Keratinocyte (primary cell): Measurements from ENCODE around the gene BRD8. TPM values are rescaled to one million over a fixed set of nuclear protein-coding genes. Genes with fewer than 3 reads are reported as not detected.

Experiments used
- DNase-seq: peaks from one replicate; pipeline ENCODE4 v3.0.0-alpha.2; 2011; ENCODE audit warnings: low read depth, missing footprints, low spot score
- FAIRE-seq: peaks from 2 replicates; lab custom pipeline; 2011; peaks lifted over from hg19 to GRCh38; lab: Jason Lieb, UNC
- H2AFZ ChIP-seq: 2 replicates; pipeline ENCODE4 v1.6.0; 2012; ENCODE audit warnings: low read length, control low read depth, inconsistent platforms; ENCODE audit not compliant: control insufficient read depth
- H3K27ac ChIP-seq: 2 replicates; pipeline ENCODE4 v1.5.1; 2011; ENCODE audit warnings: low read length; ENCODE audit not compliant: control insufficient read depth, insufficient read depth
- H3K27me3 ChIP-seq: 3 replicates; pipeline ENCODE4 v1.6.0; 2011; ENCODE audit warnings: low read length; ENCODE audit not compliant: control insufficient read depth, insufficient read depth; ENCODE audit errors: extremely low read depth
- H3K36me3 ChIP-seq, 2 experiments: 2 replicates in 1 of 2; 3 replicates in 1 of 2; pipeline ENCODE4 v1.5.1; 2011; ENCODE audit warnings: low read length in 2 of 2, mild to moderate bottlenecking in 1 of 2; ENCODE audit not compliant: control insufficient read depth in 2 of 2, insufficient read depth in 2 of 2; ENCODE audit errors: extremely low read depth in 1 of 2
- H3K4me1 ChIP-seq: 3 replicates; pipeline ENCODE4 v1.5.1; 2011; ENCODE audit warnings: low read length; ENCODE audit not compliant: control insufficient read depth, insufficient read depth; ENCODE audit errors: extremely low read depth
- H3K4me2 ChIP-seq: 3 replicates; pipeline ENCODE4 v1.6.0; 2011; ENCODE audit warnings: low read depth, low read length; ENCODE audit not compliant: control insufficient read depth, insufficient read depth; ENCODE audit errors: extremely low read depth
- H3K4me3 ChIP-seq, 3 experiments: fragments of 200-600 bp in 1 of 3; sonication (generic) in 1 of 3; 2 replicates in 2 of 3; 3 replicates in 1 of 3; pipeline ENCODE4 v1.5.1; 2011 to 2016; ENCODE audit warnings: low read length in 3 of 3, mild to moderate bottlenecking in 3 of 3, control low read depth in 2 of 3, inconsistent platforms in 1 of 3, low read depth in 1 of 3, mixed read lengths in 1 of 3, mixed run types in 1 of 3, moderate library complexity in 1 of 3; ENCODE audit not compliant: control insufficient read depth in 2 of 3, insufficient read depth in 2 of 3; ENCODE audit errors: extremely low read depth in 1 of 3
- H3K79me2 ChIP-seq: 2 replicates; pipeline ENCODE4 v1.6.0; 2012; ENCODE audit warnings: low read length; ENCODE audit not compliant: control insufficient read depth, insufficient read depth
- H3K9ac ChIP-seq: 3 replicates; pipeline ENCODE4 v1.6.0; 2011; ENCODE audit warnings: low read length; ENCODE audit not compliant: control insufficient read depth, insufficient read depth; ENCODE audit errors: extremely low read depth
- H3K9me1 ChIP-seq: 3 replicates; pipeline ENCODE4 v1.6.0; 2011; ENCODE audit warnings: low read length; ENCODE audit not compliant: control insufficient read depth, insufficient read depth; ENCODE audit errors: extremely low read depth
- H3K9me3 ChIP-seq: 2 replicates; pipeline ENCODE4 v1.5.1; 2012; ENCODE audit warnings: low read depth, low read length; ENCODE audit not compliant: control insufficient read depth
- H4K20me1 ChIP-seq: 3 replicates; pipeline ENCODE4 v1.6.0; 2011; ENCODE audit warnings: low read length; ENCODE audit not compliant: control insufficient read depth, insufficient read depth; ENCODE audit errors: extremely low read depth
- EZH2 ChIP-seq: IDR thresholded peaks from one replicate; pipeline ENCODE4 v1.6.1; 2012; ENCODE audit warnings: inconsistent platforms, mild to moderate bottlenecking, low read length, moderate library complexity
- dilution Hi-C: fragments of 300-500 bp; cut with MboI; formaldehyde crosslinking; loops from one replicate; pipeline ENCODE4 v1.7.0; 2020; ENCODE audit warnings: low sequenced_read_pairs; ENCODE audit not compliant: extremely low pct_ligation_motif_present
- polyA plus RNA-seq, 5 experiments: library from polyadenylated mRNA; depleted of rRNA in 3 of 5; stranded (reverse) in 3 of 5; stranded (forward) in 1 of 5; unstranded in 1 of 5; fragments of >200 nt; gene quantifications; 1 replicate in 1 of 5; 2 replicates in 3 of 5; 3 replicates in 1 of 5; pipeline versions ENCODE4 v1.2.1 to v1.2.3, GENCODE V29; 2011 to 2012; ENCODE audit warnings: missing spikeins in 2 of 5, low read depth in 1 of 5, low replicate concordance in 1 of 5
- TF ChIP-seq, protein P1 (sequence below), 3 experiments: IDR thresholded peaks in 1 of 3; conservative IDR thresholded peaks in 1 of 3; optimal IDR thresholded peaks in 1 of 3; 2 replicates in 2 of 3; 3 replicates in 1 of 3; pipeline versions ENCODE3 to v1.5.1; 2011; ENCODE audit warnings: low read length in 3 of 3, mild to moderate bottlenecking in 3 of 3, moderate library complexity in 2 of 3, control low read depth in 1 of 3, inconsistent platforms in 1 of 3; ENCODE audit not compliant: insufficient read depth in 2 of 3; ENCODE audit errors: extremely low read depth in 1 of 3

The BRD8 gene
- polyA plus RNA-seq, 1 donor (not counting 4 experiments of a cell fraction or from before 2014, with no cell fraction given): 36.4 TPM

- H3K4me3 ChIP-seq: no peak overlapping the region
- H3K4me2 ChIP-seq: no peak overlapping the region
- H4K20me1 ChIP-seq: no peaks in the 10 kb centered on the region
- DNase-seq (no peak), FAIRE-seq (no peak)
- H3K27me3 ChIP-seq: no peaks in the 10 kb centered on the region
- no peaks in the 10 kb centered on the region for H3K9me1 ChIP-seq
- no peak overlapping the region for H3K27ac ChIP-seq
- no peak overlapping the region for H3K9ac ChIP-seq
- no peaks in the 10 kb centered on the region for H3K4me1 ChIP-seq
- H2AFZ ChIP-seq: no peak overlapping the region
- no peaks in the 10 kb centered on the region for H3K79me2 ChIP-seq
- TF ChIP-seq EZH2: no peak
- TF ChIP-seq, protein P1, sequence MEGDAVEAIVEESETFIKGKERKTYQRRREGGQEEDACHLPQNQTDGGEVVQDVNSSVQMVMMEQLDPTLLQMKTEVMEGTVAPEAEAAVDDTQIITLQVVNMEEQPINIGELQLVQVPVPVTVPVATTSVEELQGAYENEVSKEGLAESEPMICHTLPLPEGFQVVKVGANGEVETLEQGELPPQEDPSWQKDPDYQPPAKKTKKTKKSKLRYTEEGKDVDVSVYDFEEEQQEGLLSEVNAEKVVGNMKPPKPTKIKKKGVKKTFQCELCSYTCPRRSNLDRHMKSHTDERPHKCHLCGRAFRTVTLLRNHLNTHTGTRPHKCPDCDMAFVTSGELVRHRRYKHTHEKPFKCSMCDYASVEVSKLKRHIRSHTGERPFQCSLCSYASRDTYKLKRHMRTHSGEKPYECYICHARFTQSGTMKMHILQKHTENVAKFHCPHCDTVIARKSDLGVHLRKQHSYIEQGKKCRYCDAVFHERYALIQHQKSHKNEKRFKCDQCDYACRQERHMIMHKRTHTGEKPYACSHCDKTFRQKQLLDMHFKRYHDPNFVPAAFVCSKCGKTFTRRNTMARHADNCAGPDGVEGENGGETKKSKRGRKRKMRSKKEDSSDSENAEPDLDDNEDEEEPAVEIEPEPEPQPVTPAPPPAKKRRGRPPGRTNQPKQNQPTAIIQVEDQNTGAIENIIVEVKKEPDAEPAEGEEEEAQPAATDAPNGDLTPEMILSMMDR (optimal IDR thresholded peaks at IDR 0.05 in 1 of 3, IDR thresholded peaks at IDR 0.05 in 1 of 3, conservative IDR thresholded peaks at IDR 0.05 in 1 of 3; ENCODE audit: extremely low read depth in 1 of 3, insufficient read depth in 2 of 3, low read length in 3 of 3): no peak
- H3K9me3 ChIP-seq: no peaks in the 10 kb centered on the region
- dilution Hi-C loops: no loop called here
- peaks cover 46 to 58% of the 10 kb centered on the region in 2 experiments for H3K36me3 ChIP-seq
These were observed 14.7 kb downstream of the BRD8 start for GRCh38 chr5:138163721-138164120.

GRCh38 chr5:138160706-138161105, 17.7 kb downstream of the BRD8 start:
- DNase-seq: no peak
- TF ChIP-seq EZH2: no peak
- TF ChIP-seq, protein P1 (optimal IDR thresholded peaks at IDR 0.05 in 1 of 3, IDR thresholded peaks at IDR 0.05 in 1 of 3, conservative IDR thresholded peaks at IDR 0.05 in 1 of 3; ENCODE audit: extremely low read depth in 1 of 3, insufficient read depth in 2 of 3, low read length in 3 of 3): no peak
- Histone ChIP-seq H3K4me3 (no peak overlapping the region), H3K4me1 (no peaks in the 10 kb centered on the region), H3K36me3 (peaks cover 50% of the 10 kb centered on the region in 2 experiments), H3K79me2 (no peaks in the 10 kb centered on the region), H3K9ac (no peak overlapping the region), H3K27ac (no peak overlapping the region), H3K27me3 (no peaks in the 10 kb centered on the region), H4K20me1 (no peaks in the 10 kb centered on the region), H2AFZ (no peak overlapping the region), H3K9me1 (no peaks in the 10 kb centered on the region), H3K4me2 (no peak overlapping the region), H3K9me3 (no peaks in the 10 kb centered on the region)
- no peak for FAIRE-seq
- dilution Hi-C loops: no loop called here
